GM12891 (cell line): ENCODE data around the gene KLK3.
"Not testable (repeated sequence)": the region's sequence is repeated elsewhere in the genome, so short reads cannot be mapped to it uniquely, and the experiment has no call there.

Experiments
- DNase-seq: peaks from one replicate; pipeline ENCODE4 v3.0.0; 2011; ENCODE audit warnings: low spot score; ENCODE audit not compliant: insufficient read length
- FAIRE-seq: peaks from 2 replicates; lab custom pipeline; 2011; peaks lifted over from hg19 to GRCh38; lab: Jason Lieb, UNC
- PAX5 ChIP-seq: IDR thresholded peaks from 2 replicates; pipeline ENCODE4 v1.6.1; 2011; ENCODE audit warnings: low read length, moderate library complexity, mild to moderate bottlenecking; ENCODE audit not compliant: insufficient read depth, severe bottlenecking
- POLR2A ChIP-seq: IDR thresholded peaks from 2 replicates; pipeline ENCODE4 v1.6.1; 2011; ENCODE audit warnings: low read depth, low read length, control low read depth
- POLR2AphosphoS5 ChIP-seq: IDR thresholded peaks from 2 replicates; pipeline ENCODE4 v1.6.1; 2011; ENCODE audit warnings: low read depth, low read length, control low read depth
- POU2F2 ChIP-seq: IDR thresholded peaks from 2 replicates; pipeline ENCODE4 v1.6.1; 2011; ENCODE audit warnings: low read depth, mild to moderate bottlenecking, control low read depth, low read length, moderate library complexity
- SPI1 ChIP-seq: IDR thresholded peaks from 2 replicates; pipeline ENCODE4 v1.6.1; 2011; ENCODE audit warnings: low read depth, low read length, control low read depth
- TAF1 ChIP-seq: IDR thresholded peaks from 2 replicates; pipeline ENCODE4 v1.6.1; 2011; ENCODE audit warnings: low read depth, low read length, control low read depth

The KLK3 gene

DNA sequence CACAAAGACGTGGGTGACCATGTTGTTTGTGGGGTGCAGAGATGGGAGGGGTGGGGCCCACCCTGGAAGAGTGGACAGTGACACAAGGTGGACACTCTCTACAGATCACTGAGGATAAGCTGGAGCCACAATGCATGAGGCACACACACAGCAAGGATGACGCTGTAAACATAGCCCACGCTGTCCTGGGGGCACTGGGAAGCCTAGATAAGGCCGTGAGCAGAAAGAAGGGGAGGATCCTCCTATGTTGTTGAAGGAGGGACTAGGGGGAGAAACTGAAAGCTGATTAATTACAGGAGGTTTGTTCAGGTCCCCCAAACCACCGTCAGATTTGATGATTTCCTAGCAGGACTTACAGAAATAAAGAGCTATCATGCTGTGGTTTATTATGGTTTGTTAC lies 24.1 kb downstream of the KLK3 start:
- DNase-seq (no peak), FAIRE-seq (no peak)
- TF ChIP-seq SPI1 (no peak), PAX5 (no peak), POLR2A (no peak), POLR2AphosphoS5 (no peak), POU2F2 (no peak), TAF1 (no peak)

DNA sequence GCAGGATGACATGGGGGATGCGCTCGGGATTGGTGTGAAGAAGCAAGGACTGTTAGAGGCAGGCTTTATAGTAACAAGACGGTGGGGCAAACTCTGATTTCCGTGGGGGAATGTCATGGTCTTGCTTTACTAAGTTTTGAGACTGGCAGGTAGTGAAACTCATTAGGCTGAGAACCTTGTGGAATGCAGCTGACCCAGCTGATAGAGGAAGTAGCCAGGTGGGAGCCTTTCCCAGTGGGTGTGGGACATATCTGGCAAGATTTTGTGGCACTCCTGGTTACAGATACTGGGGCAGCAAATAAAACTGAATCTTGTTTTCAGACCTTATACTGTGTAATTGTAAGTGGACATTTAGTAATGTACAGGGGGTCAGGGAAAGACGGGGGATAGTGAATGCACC lies 25.5 kb downstream of the KLK3 start:
- FAIRE-seq (no peak), DNase-seq (no peak)
- TF ChIP-seq SPI1 (no peak), TAF1 (no peak), POLR2AphosphoS5 (no peak), POU2F2 (no peak), PAX5 (no peak), POLR2A (no peak)

DNA sequence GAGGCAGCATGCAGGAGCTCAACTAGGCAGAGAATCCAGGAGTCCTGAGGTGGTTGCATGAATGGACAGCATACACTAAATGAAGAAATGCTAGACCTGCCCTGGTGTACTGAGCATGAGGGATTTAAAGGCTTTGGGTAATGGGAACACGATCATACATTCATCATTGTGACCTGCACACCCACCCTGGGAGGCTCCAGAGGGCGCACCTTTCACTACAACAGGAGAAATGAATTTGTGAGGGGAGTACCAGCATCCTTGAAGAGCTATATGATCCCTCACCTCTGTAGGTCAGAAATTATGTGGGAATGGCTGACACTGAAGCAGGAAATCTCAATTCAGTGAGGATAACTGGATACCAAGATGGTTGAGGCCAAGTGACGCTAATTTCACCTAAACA lies 27.5 kb downstream of the KLK3 start:
- no peak for FAIRE-seq
- TF ChIP-seq TAF1 (no peak), POU2F2 (no peak), PAX5 (no peak), POLR2AphosphoS5 (no peak), POLR2A (no peak), SPI1 (no peak)
- DNase-seq, result no peak

DNA sequence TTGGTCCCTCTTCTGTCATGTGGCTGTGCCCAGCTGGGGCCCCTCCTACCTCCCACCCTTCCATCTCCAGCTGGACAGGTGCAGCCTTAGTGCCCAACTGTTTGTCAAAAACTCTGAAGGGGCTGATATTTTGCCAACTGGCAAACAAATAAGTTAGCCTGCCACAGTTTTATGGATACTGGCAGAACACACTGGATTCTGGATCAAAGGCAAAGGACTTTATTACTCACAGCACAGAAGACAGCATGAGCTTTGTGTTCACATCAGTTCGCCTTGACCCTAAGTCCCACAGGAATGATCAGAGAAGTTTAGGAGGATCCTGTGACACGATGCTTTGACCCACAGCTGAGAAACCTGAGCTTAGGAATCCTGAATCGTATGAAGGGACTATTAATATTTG lies 34.9 kb downstream of the KLK3 start:
- DNase-seq (no peak), FAIRE-seq (no peak)
- TF ChIP-seq PAX5, result no peak
- TF ChIP-seq POLR2AphosphoS5, result no peak
- no peak for TF ChIP-seq POLR2A
- no peak for TF ChIP-seq TAF1
- no peak for TF ChIP-seq SPI1

DNA sequence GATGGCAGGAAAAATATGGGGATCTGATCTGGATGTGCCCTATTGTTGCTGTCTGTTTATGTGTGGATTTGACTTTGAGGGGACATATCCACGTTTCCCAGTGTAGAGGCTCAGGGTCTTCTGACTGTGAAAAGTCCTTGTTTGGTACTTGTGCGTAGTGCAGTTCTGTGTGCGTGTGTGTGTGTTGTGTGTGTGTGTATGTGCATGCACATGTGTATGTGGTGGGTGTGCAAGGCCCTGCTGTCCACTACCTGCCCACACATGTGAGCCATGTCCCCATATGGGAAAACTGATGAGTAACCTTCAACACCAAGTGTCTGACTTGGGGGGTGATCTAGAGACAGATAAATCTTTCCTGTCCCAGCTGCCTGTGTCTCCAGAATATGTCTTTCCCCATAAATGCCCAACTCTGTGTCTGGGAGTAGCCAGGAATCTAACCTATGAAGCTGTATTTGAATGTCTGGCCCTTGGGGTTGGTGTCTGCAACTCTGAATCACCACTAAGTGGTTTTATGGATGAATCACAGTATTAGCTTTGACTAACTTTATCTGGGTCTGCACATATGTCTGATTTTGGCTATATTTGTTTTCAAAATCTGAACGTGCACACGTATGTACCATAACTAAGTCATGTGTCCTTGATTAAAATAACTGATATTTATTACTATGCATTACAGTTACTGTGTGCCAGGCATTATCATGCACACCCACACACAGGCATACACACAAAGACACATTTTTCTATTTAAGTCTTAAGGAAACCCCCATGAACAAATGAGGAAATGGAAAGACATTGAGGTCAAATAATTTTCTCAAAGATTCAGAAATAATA lies 35.9 kb downstream of the KLK3 start:
- DNase-seq (no peak), FAIRE-seq (peak; percentile 87)
- TF ChIP-seq SPI1 (peak; percentile 89), TAF1 (no peak)

GRCh38 chr19:50891253-50891625 lies 36.5 kb downstream of the KLK3 start:
- FAIRE-seq, result peak; percentile 76
- no peak for DNase-seq
- TF ChIP-seq SPI1 (no peak), TAF1 (no peak), POLR2A (no peak), PAX5 (no peak), POU2F2 (no peak), POLR2AphosphoS5 (no peak)

DNA sequence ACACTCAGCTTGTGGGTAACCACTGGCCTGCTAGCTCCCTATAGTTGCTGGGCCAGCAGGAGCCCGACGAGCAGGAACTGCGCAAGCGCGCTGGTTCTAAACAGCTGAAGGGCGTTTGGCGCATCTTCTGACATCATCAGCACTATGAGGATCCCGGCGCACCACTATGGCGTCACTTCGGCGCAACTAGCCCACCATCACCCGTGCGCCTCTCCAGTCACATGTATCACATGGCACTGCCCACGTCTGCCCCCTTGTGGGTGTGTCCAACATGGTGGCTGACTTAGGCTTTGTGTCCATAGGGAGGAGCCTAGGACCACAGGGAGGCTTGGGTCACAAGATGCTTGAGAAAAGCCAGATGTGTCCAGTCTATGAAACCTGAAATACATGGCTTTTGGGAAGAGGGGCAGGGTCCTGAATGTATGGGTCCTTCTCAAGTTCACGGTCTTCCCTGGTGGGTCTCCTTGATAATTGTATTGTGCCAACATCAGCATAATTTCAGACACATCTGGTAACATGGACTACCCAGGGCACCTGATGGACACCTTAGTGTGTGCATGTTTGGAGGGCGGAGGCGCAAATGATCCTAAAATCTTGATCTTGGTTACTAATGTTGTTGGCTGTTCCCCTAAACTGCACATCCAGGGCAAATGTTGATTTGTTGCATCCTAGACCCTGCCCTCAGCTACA lies 38.5 kb downstream of the KLK3 start:
- DNase-seq (no peak), FAIRE-seq (peak; percentile 35)
- no peak for TF ChIP-seq TAF1
- no peak for TF ChIP-seq PAX5
- no peak for TF ChIP-seq POU2F2
- no peak for TF ChIP-seq SPI1
- TF ChIP-seq POLR2A, result no peak
- no peak for TF ChIP-seq POLR2AphosphoS5

DNA sequence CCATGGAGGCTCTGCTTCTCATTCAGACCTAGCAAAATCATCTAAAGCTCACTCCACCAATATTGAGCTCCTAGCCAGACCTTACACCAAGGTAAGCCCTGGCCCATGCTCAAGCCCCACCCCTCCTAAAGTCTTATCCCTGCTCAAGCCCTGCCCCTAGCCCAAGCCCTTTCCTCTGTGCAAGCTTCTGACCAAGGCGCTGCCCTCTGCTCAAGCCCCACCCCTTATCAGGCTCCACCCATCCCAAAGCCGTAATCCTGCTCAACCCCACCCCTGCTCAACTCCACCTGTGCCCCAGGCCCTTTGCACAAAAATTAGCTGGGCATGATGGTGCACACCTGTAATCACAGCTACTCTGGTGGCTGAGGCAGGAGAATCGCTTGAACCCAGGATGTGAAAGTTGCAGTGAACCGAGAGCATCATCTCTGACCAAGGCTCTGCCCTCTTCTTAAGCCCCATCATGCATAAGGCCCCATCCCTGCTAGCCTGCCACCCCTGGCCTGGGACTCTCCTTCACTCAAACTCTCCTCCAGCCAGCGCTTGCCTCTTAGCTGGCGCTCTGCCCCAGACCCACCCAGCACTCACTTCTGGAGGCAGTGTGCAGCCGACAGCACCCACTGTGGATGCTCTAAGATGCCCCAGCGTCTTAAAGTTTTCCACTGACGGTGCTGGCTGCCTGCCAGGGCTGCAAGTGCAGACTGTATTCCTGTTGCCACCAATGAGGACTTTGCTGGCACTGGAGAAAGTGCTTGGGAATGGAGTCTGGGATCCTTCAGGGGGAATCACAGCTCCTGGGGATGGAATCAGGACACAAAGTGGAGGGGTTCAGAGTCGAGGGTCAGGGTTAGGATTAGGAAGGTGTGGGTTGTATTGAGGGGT lies 40.0 kb downstream of the KLK3 start:
- no peak for TF ChIP-seq POLR2A
- no peak for DNase-seq
- FAIRE-seq, result no peak

- FAIRE-seq, DNase-seq: not testable (repeated sequence)
These were observed 41.4 kb downstream of the KLK3 start for GRCh38 chr19:50896089-50896590.
